Activated CD4-positive, alpha-beta T cell treated with anti-CD3 and anti-CD28 coated beads, Interleukin-2, amount 50 U/mL, for 1 hour (primary cell): ENCODE results near the gene SVIL.
"Not testable (repeated sequence)": the region's sequence is repeated elsewhere in the genome, so short reads cannot be mapped to it uniquely, and the experiment has no call there.

Experiments used
- DNase-seq: peaks from one replicate; pipeline ENCODE4 v3.0.0-alpha.2; 2020

SVIL gene

DNA sequence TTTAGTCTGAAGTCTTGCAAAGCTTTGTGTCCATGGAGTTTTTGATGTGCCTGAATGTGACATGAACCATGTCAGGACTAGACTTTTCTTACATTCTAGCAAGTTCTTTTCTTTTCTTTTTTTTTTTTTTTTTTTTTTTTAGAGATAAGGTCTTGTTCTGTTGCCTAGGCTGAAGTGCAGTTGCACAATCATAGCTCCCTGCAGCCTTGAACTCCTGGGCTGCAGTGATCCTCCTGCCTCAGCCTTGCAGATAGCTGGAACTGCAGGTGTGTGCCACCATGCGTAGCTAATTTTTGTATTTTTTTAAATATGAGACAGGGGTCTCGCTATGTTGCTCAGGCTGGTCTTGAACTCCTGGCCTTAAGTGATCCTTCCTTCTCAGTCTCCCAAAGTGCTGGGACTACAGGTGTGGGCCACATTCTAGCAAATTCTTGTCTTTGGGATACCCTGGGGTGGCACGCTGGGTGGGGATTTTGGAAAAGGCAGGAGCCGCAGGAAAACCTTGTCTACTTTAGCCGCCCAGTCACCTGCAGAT lies 152.8 kb downstream of the SVIL start:
- DNase-seq = no peak

DNA sequence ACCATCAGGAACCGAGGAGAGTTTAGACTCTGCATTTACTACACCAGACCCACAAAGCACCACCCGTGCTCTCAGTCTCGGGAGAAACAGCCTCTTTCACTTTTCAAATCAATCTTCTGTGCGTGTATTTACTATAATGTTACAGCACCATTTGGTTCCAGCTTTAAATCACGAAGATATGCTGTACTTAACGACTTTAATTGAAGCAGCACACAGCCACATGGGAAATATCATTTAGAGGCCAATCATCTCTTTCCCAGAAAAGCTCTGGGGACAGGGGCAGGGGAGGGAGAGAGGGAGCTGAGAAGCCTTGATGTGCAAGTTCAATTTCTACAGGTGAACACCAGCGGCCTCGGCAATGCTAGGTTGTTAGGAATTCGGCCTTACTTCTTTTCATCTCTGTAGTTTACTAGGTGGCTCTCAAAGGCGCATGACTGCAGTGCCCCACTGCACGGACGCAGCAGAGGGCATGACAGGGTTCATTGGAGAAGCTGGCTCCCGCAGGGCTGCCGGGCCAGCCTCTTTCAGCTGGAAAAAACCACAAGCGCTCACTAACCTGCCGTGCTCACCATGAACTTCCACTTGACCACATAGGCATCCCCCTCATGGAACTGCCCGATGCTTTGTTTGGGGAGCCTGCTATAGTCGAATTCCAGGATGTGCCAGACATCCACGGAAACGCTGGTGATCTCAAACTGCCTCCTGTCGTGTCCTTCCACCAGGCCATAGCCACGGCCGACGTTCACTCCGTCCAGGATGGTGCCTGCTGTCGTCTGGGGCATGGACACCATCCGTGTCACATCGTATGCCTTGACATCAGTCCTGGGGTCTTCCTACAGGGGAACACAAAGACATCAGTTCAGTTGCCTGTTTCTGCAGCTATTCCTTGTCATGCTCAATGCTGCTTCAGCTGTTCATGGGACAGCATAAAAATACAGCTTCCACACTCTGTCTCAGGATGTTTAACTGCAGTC lies 154.5 kb downstream of the SVIL start:
- no peak for DNase-seq

DNA sequence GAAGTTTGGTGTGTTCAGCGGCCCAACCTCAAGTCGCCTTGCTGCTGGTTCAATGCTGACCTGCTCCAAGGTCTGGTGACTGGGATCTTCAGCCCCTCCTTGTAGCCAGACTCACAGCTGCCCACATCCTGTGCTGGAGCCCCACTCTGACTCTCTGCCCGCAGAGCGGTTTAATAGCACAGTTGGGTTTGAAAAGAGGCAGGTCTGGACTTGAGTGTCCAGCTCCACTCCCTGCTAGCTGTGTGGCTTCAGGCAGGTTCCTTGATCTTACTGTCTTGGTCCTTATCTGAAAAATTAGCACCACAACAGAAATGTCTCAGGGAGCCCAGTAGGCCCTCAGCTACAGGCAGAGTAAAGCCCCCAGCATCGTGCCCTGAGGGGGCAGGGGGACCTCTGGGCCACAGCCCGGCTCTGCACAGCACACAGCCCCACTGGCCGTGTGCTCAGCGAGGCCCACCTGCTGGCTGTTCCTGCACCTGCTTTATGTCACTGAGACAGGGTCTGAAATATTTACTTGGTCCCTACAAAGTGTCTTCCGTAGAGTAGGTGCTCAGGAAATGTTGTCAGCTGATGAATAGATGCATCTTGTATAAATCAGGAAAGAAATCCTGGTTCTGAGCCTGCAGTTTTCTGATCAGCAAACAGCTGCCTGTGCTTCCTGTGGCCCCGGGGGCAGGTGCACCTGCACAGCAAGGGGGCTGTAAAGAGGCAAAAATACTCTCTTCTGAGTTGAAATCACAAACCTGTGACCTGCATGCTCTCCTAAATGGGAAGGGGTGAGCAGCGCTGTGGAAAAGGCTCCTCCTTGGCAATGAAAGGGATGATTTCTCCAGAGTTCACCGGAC lies 155.5 kb downstream of the SVIL start:
- DNase-seq = no peak

DNA sequence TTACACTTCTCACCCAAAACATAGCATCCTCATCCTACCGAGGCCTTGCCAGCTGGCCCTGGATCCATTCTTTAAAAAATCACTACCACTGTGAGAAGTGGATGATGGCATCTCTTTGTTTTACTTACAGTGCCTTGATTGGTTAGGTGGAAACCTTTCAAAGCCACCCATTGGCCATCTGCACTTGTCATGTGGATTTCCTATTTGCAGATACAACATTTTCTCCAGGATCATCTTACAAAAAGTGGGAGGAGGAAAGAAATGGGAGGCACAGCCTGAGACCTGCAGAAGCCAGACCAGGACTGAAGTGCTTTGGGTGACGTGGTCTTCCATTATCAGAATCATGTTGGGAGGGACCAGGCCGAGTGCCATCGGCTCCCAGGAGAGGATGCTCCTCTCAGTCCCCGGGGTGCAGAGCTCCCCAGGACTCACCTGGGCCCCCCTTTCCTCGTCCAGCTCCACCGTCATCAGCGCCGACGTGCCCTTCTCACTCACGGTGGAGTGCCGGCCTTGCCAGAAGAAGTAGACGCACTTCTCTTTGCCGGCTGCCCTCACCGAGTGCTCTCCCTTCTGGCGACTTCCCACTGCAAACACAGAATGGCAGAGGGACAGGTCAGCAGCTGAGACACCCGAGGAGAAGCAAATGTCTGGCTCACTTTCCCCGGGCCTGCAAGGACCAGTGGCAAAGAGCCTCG lies 161.2 kb downstream of the SVIL start:
- no peak for DNase-seq

DNA sequence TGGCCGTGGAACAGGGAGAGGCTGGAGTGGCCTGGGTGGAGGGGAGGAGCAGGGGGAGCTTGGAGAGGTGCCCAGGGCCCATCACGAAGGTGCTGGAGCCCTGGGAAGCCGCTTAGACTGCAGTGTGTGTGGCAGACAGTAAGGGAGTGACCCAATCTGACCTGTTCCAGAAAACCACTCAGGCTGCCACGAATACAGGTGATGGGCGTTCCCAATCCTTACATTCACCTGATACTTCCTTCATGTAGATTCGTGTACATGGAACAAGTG lies 161.7 kb downstream of the SVIL start:
- no peak for DNase-seq

DNA sequence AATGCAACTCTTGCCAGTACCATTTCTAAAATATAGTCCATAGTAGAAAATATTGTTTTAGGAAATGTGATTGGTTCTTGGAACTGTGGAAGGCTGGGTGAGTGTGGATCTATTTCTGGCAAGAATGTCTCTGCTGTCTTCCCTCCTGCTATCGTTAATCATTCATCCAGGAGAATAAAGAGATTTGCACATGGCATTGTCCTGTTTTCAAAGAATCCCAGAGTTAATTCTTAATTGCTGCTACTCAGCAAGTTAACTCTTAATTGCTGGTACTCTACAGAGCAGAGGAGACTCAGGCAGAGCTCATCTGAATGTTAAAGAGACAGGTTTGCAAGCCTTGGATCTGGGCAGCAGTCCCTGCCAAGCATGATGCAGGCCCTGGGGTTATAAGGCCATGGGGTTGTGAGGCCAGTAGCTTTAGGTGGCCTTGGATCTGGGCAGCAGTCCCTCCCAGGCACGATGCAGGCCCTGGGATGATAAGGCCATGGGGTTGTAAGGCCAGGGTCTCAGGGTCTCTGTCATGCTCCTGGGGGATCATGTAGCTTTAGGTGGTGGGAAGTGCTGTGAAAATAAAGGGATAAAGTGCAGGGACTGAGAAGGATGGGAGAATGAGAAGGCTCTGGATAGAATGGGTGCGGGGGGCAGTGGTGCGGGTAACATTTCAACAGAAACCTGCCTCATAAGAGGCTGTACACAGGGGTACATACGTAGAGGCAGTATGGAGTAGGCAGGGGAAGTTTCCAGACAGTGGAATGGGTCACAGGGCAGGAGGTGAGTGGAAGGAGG lies 162.3 kb downstream of the SVIL start:
- DNase-seq = no peak

DNA sequence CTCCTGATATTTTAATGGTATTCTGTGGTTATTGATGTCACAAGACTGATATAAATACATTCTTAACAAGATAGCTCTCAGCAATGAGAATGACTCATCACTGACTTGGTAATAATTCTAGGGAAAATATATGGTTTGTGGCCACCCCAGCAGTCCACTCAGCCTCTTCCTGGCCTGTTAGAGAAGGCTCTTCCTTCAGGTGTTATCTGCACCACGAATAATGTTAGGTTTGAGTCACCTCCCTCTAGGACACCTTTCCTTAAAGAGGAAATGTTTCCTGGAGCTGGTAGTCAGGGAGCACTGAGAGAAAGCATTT lies 163.3 kb downstream of the SVIL start:
- no peak for DNase-seq

DNA sequence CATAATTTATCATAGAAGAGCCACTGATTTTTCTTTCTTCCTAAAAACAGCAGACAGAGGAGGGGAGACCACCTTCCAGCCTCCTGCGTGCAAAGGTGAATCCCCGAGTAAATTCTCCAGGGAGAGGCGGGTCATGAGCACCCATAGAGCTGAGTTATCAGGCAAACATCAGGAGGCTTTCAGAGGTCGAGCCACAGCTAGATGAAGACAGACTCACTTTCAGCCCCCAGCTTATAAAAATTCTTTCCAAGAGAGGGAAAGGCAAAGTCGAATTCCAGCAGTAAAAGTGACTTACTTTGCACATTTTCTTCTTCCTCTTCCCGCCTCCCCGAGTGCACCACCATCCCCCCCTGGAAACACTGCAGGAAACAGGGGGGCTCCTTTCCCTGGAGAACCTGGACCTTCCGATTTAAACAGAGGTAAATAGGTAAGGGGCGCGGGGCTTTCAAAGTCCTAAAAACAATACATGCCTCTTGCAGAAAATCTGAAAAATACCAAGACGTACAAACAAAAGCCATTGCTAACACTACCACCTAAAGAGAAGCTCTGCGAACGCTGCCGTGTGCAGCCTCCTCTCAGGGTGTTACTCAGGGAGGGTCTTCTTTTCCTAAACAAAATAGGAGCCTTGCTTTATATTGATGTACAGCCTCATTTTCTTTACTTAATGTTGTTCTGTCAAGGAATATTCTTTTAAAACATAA lies 163.8 kb downstream of the SVIL start:
- no peak for DNase-seq

DNA sequence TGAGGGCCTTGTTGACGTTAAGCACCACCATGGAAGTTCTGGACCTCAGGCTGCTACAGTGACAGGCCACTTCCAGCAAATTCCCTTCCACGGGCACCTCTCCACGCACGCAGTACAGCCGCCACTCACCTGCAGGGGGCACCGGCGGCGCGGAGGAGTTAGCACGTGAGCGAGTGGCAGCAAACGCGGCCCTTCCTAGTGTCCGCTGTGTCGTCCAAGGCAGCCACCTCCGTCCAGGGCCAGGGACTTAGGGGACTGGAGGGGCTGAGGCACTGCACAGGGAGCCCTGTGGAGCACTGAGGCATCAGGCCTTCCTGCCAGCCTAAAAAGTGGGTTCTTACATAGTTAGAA lies 164.4 kb downstream of the SVIL start:
- DNase-seq = no peak

DNA sequence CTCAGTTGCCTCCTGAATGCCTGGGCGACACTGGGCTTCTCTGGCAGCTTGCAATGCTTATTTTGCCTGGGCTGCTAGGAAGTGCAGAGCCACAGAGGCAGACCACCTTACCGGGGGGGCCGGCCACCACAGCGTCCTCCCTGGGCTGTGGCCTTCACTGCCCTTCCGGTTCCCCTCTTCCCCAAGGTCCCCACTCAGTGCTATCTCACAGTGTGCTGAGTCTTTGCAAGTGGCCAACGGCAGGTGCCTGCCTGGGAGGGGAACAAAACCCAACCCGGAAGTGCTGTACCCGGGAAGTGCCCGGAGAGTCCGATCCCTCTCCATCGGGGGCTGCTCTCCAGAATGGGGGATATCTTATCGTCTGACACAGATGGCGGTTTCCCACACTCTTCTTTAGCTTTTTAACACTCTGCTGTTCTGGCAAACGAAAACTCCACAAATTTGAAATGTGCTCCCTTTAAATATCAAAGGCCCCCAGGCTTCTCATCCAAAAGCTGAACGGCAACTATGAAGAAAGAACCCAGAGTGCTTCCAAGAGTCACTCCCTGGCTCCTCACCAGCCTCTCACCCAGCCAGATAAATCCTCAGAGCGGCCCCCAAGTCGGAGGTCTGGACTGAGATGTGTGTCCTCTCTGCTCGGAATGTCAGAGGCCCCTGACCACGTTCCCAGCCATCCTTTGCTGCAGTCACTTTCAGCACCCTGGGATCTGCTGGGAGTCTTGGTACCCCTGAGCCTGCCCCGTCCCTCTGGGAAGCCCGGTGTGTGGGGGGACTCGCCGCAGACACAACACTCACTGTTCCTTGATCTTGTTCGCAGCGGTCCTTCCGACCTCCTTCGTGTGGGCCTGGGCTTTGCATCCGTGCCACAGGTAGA lies 165.1 kb downstream of the SVIL start:
- DNase-seq = no peak

DNA sequence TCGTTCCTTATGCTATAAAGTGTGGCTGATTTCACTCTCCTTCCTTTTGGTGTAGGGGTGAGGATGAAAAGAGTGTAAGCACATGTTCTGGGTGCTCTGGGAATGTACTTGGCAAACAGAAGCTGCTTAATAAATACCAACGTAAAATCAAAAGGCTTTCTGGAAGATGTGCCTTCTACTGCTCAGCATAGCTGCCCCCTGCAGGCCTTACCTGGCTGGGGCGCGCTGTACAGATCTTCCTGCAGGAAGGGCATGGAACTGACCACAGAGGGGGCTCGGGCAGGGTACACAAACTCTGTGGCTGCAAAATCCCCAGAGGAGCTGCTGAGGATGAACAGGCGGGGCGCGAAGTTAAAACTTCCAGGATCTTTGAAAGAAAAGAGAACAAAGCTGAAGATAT lies 169.4 kb downstream of the SVIL start:
- DNase-seq = no peak

DNA sequence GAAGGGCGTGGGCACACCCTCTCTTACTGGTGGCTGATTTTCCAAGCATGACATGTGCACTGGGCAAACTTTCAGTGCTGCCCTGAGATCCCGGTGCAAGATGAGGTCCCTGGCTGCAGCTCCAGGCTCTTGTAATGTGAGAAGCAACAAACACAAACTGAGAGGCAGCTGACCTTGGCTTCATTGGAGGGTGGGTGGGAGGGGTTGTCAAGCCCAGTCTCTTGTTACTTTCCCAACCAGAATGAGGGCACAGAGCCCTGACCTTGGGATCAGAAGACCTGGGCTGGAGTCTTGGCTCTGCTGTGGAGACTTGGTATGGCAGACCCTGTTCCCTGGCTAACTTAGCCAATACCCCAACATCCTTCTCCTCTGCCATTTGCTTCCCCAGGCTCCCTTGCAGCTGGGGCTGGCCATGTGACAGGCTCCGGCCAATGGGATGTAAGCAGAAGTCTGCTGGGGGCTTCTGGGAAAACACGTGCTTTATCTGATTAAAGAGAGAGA lies 170.1 kb downstream of the SVIL start:
- not testable (repeated sequence) for DNase-seq

DNA sequence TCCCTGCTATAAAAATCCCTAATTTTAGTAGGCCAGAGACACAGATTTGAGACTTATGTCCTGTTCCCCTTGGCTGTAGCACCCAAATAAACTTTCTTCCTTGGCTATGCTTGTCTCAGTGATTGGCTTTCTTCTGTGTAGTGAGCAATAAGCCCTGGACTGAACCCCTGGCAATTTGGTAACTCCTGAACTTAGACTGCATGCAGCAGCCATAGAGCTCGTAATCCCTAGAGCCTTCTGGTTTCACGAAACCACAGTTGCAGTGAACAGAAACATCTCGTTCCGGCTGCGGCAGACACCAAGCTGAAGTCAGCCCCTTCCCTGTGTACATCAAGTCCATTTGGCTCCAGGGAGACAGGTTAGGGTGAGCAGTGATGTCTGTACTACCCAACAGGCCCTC lies 173.7 kb downstream of the SVIL start:
- DNase-seq = no peak

DNA sequence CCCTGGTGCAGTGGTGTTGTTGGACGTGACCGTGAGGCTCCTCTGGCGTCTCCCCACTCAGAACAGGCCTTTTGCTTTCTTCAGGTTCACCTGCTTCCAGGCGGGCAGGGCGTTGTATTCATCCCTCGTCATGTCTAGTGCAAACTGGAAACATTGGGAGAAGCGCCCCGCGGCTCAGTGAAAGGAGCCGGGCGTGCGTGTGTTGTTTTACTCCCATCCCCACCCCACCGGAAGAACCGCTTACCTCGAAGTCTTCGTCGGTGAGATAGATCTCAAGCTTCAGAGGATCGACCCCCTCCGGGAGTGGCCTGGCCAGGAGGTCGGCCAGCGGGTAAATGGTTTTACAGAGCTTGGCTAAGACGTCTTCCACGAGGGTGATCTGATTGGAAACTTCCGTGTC lies 176.6 kb downstream of the SVIL start:
- not testable (repeated sequence) for DNase-seq

DNA sequence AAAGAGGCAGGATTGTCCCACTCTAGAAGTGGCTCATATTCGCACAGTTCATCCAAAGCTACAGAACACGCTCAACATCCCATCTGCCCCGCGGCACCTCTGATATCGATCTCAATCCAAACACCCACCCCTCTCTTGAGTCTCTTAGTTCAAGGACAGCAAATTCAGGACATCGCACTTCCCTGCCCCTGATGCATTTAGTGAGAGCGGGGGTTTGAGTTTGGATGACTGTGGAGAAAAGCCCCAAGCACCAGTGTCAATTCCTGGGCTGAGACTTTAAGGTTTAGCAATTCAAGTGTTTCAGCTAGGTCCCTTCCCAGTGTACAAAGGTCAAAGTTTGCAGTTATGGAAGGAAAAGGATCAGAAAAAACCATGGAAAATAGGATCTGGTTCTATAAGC lies 179.7 kb downstream of the SVIL start:
- no peak for DNase-seq

DNA sequence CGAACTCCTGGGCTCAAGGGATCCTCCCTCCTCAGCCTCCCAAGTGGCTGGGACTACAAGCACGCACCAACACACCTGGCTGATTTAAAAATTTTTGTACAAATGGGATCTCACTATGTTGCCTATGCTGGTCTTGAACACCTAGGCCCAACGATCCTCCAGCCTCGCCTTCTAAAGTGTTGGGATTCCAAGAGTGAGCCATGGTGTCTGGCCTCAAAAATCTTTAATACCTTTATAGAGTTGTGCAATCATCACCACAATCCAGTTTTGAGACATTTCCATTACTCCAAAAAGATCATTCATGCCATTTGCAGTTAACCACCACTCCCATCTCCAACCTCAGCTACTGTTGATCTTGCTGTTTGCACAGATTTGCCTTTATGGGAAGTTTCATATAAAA lies 180.5 kb downstream of the SVIL start:
- DNase-seq = no peak

DNA sequence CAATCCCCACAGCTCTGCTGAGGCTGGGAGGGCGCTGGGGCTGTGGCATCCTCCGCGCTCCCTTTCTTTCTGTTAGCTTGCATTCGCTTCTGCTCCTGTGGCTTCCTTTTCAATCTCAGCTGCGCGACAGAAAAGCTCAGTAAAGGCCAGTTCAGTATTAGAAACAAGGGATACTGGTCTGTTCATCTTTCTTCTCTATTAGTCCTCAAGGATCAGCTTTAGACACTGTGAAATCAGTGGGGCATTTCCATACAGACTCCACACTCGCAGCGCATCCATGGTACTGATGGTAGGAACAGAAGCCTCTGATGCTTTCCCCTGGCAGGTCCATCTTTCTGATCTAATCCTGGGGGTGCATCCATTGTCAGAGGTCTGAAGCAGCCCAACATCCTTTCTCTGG lies 182.2 kb downstream of the SVIL start:
- no peak for DNase-seq

DNA sequence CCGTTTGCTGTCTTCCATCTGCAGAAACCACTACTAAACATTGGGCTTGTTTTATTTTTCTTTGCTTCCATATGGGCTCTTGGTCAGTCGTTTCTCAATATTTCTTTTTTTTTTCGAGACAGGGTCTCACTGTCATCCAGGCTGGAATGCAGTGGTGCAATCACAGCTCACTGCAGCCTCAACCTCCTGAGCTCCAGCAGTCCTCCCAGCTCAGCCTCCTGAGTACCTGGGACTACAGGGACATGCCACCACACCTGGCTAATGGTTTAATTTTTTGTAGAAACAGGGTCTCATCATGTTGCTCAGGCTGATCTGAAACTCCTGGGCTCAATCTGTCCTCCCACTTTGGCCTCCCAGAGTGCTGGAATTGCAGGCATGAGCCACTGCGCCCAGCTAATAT lies 182.8 kb downstream of the SVIL start:
- DNase-seq = no peak

DNA sequence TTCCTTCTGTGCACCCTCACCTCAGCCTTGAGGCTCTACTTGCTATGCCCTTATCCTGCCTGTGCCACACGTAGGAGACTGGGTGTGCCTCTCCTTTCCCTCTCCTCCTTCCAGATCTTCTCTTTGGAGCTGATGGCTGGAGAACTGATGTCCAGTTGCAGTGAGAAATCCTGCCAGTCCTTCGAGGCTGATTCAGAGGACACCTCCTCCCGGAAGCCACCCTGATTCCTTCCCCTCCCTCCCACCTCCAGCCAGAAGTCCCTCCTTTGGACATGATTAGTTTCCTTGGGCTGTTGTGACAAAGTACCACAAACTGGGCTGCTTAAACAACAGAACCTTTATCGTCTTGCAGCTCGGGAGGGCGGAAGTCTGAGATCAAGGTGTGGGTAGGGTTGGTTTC lies 184.4 kb downstream of the SVIL start:
- no peak for DNase-seq

DNA sequence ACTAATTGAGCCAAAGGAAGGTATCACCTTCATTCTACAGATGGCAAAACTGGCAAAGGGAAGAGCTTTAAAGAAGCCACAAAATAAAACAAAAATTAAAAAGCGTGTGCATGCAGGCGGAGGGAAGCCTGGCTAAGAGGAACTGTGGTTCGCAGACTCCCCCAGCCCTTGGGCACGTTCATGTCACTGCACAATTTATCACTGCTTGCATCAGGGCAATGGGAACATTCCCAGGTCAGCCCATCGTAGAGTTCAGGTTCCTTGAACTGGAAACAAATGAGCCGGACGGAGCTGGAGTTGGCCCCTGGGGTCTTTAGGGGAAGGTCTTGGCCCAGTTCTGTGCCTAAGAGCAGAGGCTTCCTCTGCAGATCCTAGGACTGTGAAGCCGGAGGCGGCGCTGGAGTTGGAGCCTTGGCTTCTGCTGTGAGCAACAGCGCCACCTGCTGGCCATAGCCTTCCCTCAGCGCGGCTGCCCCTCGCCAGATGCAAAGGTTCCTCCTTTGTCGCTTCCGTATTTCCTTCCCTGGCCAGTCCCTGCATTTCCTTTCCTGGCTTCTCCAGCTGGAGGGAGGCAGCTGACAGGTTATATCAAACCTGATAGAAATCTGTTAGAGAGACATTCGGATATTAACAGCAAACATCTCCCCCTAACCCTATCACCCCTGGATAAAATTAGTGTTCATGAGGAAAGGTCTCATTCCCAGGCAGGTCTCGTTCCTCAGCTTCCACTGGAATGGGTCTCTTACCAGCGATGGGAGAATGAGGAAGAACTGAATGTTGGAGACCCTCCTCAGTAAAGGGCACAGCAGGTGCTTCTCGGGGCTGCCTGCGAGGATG lies 185.8 kb downstream of the SVIL start:
- DNase-seq = peak; percentile 74
